Stimulated activated memory B cell treated with anti-CD40 and anti-IgM and Interleukin-4, amounts not matched to agents 10 μg/mL and 1 μg/mL and 100 μg/mL, for 72 hours (primary cell): ENCODE measurements around the gene PTGIS.

ENCODE experiments used
- ATAC-seq: fragments of 150-1000 bp; cut with Tn5 transposase; 2 replicates; pipeline ENCODE4 v1.10.0; 2021
- H3K27ac Mint-ChIP-seq: one replicate; pipeline ENCODE4 v1.8.0; 2022; ENCODE audit warnings: mild to moderate bottlenecking, mixed read lengths
- H3K27me3 Mint-ChIP-seq: one replicate; pipeline ENCODE4 v1.8.0; 2022; ENCODE audit warnings: mixed read lengths
- H3K36me3 Mint-ChIP-seq: one replicate; pipeline ENCODE4 v1.8.0; 2022; ENCODE audit warnings: mixed read lengths
- H3K4me1 Mint-ChIP-seq: one replicate; pipeline ENCODE4 v1.8.0; 2022; ENCODE audit warnings: mixed read lengths
- H3K4me3 Mint-ChIP-seq: one replicate; pipeline ENCODE4 v1.8.0; 2022; ENCODE audit warnings: mild to moderate bottlenecking, moderate library complexity, mixed read lengths
- H3K9me3 Mint-ChIP-seq: one replicate; pipeline ENCODE4 v1.8.0; 2022; ENCODE audit warnings: mixed read lengths

The PTGIS gene

GRCh38 chr20:49486064-49486463 lies 81.9 kb downstream of the PTGIS start:
- Mint-ChIP-seq H3K27ac (no peak overlapping the region), H3K27me3 (peaks cover 90% of the 10 kb centered on the region), H3K9me3 (peaks cover 3% of the 10 kb centered on the region), H3K36me3 (no peaks in the 10 kb centered on the region), H3K4me3 (no peak overlapping the region), H3K4me1 (peaks cover 14% of the 10 kb centered on the region)
- ATAC-seq: no peak

GRCh38 chr20:49485563-49485962 lies 82.4 kb downstream of the PTGIS start:
- Mint-ChIP-seq H3K27me3 (peaks cover 94% of the 10 kb centered on the region), H3K27ac (no peak overlapping the region), H3K9me3 (peaks cover 3% of the 10 kb centered on the region), H3K4me1 (peaks cover 14% of the 10 kb centered on the region), H3K36me3 (no peaks in the 10 kb centered on the region), H3K4me3 (no peak overlapping the region)
- no peak for ATAC-seq

GRCh38 chr20:49484180-49485140 lies 83.5 kb downstream of the PTGIS start:
- Mint-ChIP-seq H3K36me3 (no peaks in the 10 kb centered on the region), H3K27ac (no peak overlapping the region), H3K27me3 (peaks cover 96% of the 10 kb centered on the region), H3K4me1 (peaks cover 14% of the 10 kb centered on the region), H3K9me3 (no peaks in the 10 kb centered on the region), H3K4me3 (peak overlapping the region; percentile 75)
- ATAC-seq: peak; percentile 79

GRCh38 chr20:49483696-49484123 lies 84.2 kb downstream of the PTGIS start:
- no peak overlapping the region for H3K4me3 Mint-ChIP-seq
- H3K9me3 Mint-ChIP-seq: no peaks in the 10 kb centered on the region
- ATAC-seq: peak; percentile 32
- H3K36me3 Mint-ChIP-seq: no peaks in the 10 kb centered on the region
- peaks cover 96% of the 10 kb centered on the region for H3K27me3 Mint-ChIP-seq
- H3K4me1 Mint-ChIP-seq: peaks cover 14% of the 10 kb centered on the region
- no peak overlapping the region for H3K27ac Mint-ChIP-seq

- Mint-ChIP-seq H3K4me3 (no peak overlapping the region), H3K36me3 (no peaks in the 10 kb centered on the region), H3K9me3 (no peaks in the 10 kb centered on the region), H3K4me1 (peaks cover 14% of the 10 kb centered on the region), H3K27ac (no peak overlapping the region), H3K27me3 (peaks cover 96% of the 10 kb centered on the region)
- ATAC-seq: no peak
Observed at GRCh38 chr20:49483018-49483695, 84.8 kb downstream of the PTGIS start.

- no peaks in the 10 kb centered on the region for H3K36me3 Mint-ChIP-seq
- H3K9me3 Mint-ChIP-seq: no peaks in the 10 kb centered on the region
- peaks cover 96% of the 10 kb centered on the region for H3K27me3 Mint-ChIP-seq
- no peak for ATAC-seq
- peaks cover 14% of the 10 kb centered on the region for H3K4me1 Mint-ChIP-seq
- no peak within 1 kb of the TSS for H3K27ac Mint-ChIP-seq
- no peak within 1 kb of the TSS for H3K4me3 Mint-ChIP-seq
Observed at GRCh38 chr20:49482621-49483017, 85.3 kb downstream of the PTGIS start, which contains the start of gene KCNB1. Gene KCNB1, minus strand, starts transcription at chr20:49482668. Its CDS starts 188 bp downstream, at chr20:49482480.

GRCh38 chr20:49482173-49482572 lies 85.8 kb downstream of the PTGIS start:
- Mint-ChIP-seq H3K4me3 (no peak overlapping the region), H3K4me1 (peaks cover 14% of the 10 kb centered on the region), H3K27ac (no peak overlapping the region), H3K9me3 (no peaks in the 10 kb centered on the region), H3K27me3 (peaks cover 96% of the 10 kb centered on the region), H3K36me3 (no peaks in the 10 kb centered on the region)
- no peak for ATAC-seq

GRCh38 chr20:49481116-49481515 lies 86.8 kb downstream of the PTGIS start:
- Mint-ChIP-seq H3K4me3 (no peak overlapping the region), H3K27me3 (peaks cover 88% of the 10 kb centered on the region), H3K9me3 (no peaks in the 10 kb centered on the region), H3K4me1 (peaks cover 14% of the 10 kb centered on the region), H3K36me3 (no peaks in the 10 kb centered on the region), H3K27ac (no peak overlapping the region)
- no peak for ATAC-seq

- Mint-ChIP-seq H3K9me3 (no peaks in the 10 kb centered on the region), H3K27me3 (peaks cover 80% of the 10 kb centered on the region)
Observed at GRCh38 chr20:49480236-49480635, 87.7 kb downstream of the PTGIS start.

GRCh38 chr20:49479785-49480184 lies 88.2 kb downstream of the PTGIS start:
- H3K27ac Mint-ChIP-seq: no peak overlapping the region
- no peak overlapping the region for H3K4me3 Mint-ChIP-seq
- ATAC-seq: no peak
- H3K27me3 Mint-ChIP-seq: peaks cover 75% of the 10 kb centered on the region
- no peaks in the 10 kb centered on the region for H3K9me3 Mint-ChIP-seq
- no peaks in the 10 kb centered on the region for H3K36me3 Mint-ChIP-seq
- H3K4me1 Mint-ChIP-seq: peaks cover 14% of the 10 kb centered on the region

More at GRCh38 chr20:49480236-49480635, 87.7 kb downstream of the PTGIS start:
- Mint-ChIP-seq H3K4me1 (peaks cover 14% of the 10 kb centered on the region), H3K4me3 (no peak overlapping the region), H3K36me3 (no peaks in the 10 kb centered on the region), H3K27ac (no peak overlapping the region)
- no peak for ATAC-seq

- H3K4me1 Mint-ChIP-seq: peaks cover 8% of the 10 kb centered on the region
- H3K9me3 Mint-ChIP-seq: no peaks in the 10 kb centered on the region
- H3K27me3 Mint-ChIP-seq: peaks cover 67% of the 10 kb centered on the region
- no peak overlapping the region for H3K27ac Mint-ChIP-seq
- no peak overlapping the region for H3K4me3 Mint-ChIP-seq
- ATAC-seq: no peak
- no peaks in the 10 kb centered on the region for H3K36me3 Mint-ChIP-seq
Observed at GRCh38 chr20:49478754-49479689, 88.9 kb downstream of the PTGIS start.

GRCh38 chr20:49478266-49478665 lies 89.7 kb downstream of the PTGIS start:
- no peaks in the 10 kb centered on the region for H3K9me3 Mint-ChIP-seq
- no peak for ATAC-seq
- H3K27me3 Mint-ChIP-seq: peaks cover 61% of the 10 kb centered on the region
- no peaks in the 10 kb centered on the region for H3K36me3 Mint-ChIP-seq
- H3K4me3 Mint-ChIP-seq: no peak overlapping the region
- no peak overlapping the region for H3K27ac Mint-ChIP-seq
- H3K4me1 Mint-ChIP-seq: peaks cover 5% of the 10 kb centered on the region

GRCh38 chr20:49477200-49477599 lies 90.7 kb downstream of the PTGIS start:
- Mint-ChIP-seq H3K9me3 (no peaks in the 10 kb centered on the region), H3K36me3 (no peaks in the 10 kb centered on the region), H3K27me3 (peaks cover 51% of the 10 kb centered on the region), H3K27ac (no peak overlapping the region), H3K4me3 (no peak overlapping the region), H3K4me1 (no peaks in the 10 kb centered on the region)
- no peak for ATAC-seq

GRCh38 chr20:49476016-49476355 lies 92.0 kb downstream of the PTGIS start:
- Mint-ChIP-seq H3K4me3 (no peak overlapping the region), H3K27me3 (peaks cover 47% of the 10 kb centered on the region), H3K9me3 (no peaks in the 10 kb centered on the region), H3K4me1 (no peaks in the 10 kb centered on the region), H3K27ac (no peak overlapping the region), H3K36me3 (no peaks in the 10 kb centered on the region)
- no peak for ATAC-seq
